H1 (cell line): ENCODE measurements around the gene DOCK1. TPM values are rescaled to one million over a fixed set of nuclear protein-coding genes. Genes with fewer than 3 reads are reported as not detected.

Experiments
- CTCF ChIA-PET: fragments of 300-600 bp; sonication (Branson Sonifier 250); formaldehyde crosslinking; loops from one replicate; lab custom pipeline; 2021; ENCODE audit not compliant: partially characterized antibody; lab: Charles Lee
- POLR2A ChIA-PET: fragments of 300-600 bp; sonication (Branson Sonifier 250); formaldehyde crosslinking; loops from one replicate; lab custom pipeline; 2021; ENCODE audit warnings: inconsistent platforms; ENCODE audit not compliant: partially characterized antibody; lab: Charles Lee
- DNase-seq, 2 experiments: peaks; one replicate each; pipeline versions ENCODE4 v3.0.0 to v3.0.0-alpha.2; 2010 to 2022; ENCODE audit warnings: low spot score in 2 of 2, low read depth in 1 of 2, mixed read lengths in 1 of 2
- FAIRE-seq: peaks from 2 replicates; lab custom pipeline; 2011; peaks lifted over from hg19 to GRCh38; lab: Jason Lieb, UNC
- H2AFZ ChIP-seq: 2 replicates; pipeline ENCODE4 v1.8.1; 2012; ENCODE audit warnings: low read length, inconsistent platforms
- H2AK5ac ChIP-seq: 2 replicates; pipeline ENCODE4 v1.6.1; 2013; ENCODE audit warnings: low read depth, low read length
- H2BK120ac ChIP-seq: replicated peaks from 2 replicates; pipeline ENCODE3; 2013; ENCODE audit warnings: low read depth, low read length, inconsistent platforms
- H2BK12ac ChIP-seq: 2 replicates; pipeline ENCODE4 v1.6.1; 2013; ENCODE audit warnings: low read depth, low read length
- H2BK15ac ChIP-seq: 2 replicates; pipeline ENCODE4 v1.6.1; 2013; ENCODE audit warnings: low read length
- H2BK20ac ChIP-seq: 2 replicates; pipeline ENCODE4 v1.6.1; 2013; ENCODE audit warnings: low read length
- H2BK5ac ChIP-seq: 2 replicates; pipeline ENCODE4 v1.6.1; 2013; ENCODE audit warnings: low read depth, low read length
- H3K14ac ChIP-seq: 2 replicates; pipeline ENCODE4 v1.6.1; 2013; ENCODE audit warnings: inconsistent platforms; ENCODE audit not compliant: insufficient read length
- H3K18ac ChIP-seq: 2 replicates; pipeline ENCODE4 v1.6.1; 2013; ENCODE audit warnings: low read length; ENCODE audit errors: extremely low read depth
- H3K23ac ChIP-seq: 2 replicates; pipeline ENCODE4 v1.6.1; 2013; ENCODE audit warnings: inconsistent platforms; ENCODE audit not compliant: insufficient read length
- H3K23me2 ChIP-seq: 2 replicates; pipeline ENCODE4 v1.6.1; 2013; ENCODE audit warnings: low read depth, low read length
- H3K27ac ChIP-seq: 2 replicates; pipeline ENCODE4 v1.6.1; 2011; ENCODE audit warnings: low read depth, low read length, inconsistent platforms
- H3K27me3 ChIP-seq, 4 experiments: replicated peaks in 1 of 4; 1 replicate in 1 of 4; 2 replicates in 3 of 4; pipeline versions ENCODE4 v1.6.1 to v1.8.1; 2011 to 2013; ENCODE audit warnings: low read length in 3 of 4, mild to moderate bottlenecking in 3 of 4, inconsistent platforms in 2 of 4, mixed read lengths in 2 of 4, moderate library complexity in 1 of 4; ENCODE audit not compliant: control insufficient read depth in 3 of 4, insufficient read depth in 3 of 4; ENCODE audit errors: extremely low read depth in 1 of 4
- H3K36me3 ChIP-seq, 4 experiments: 2 replicates each; pipeline versions ENCODE4 v1.6.1 to v1.8.1; 2011 to 2013; ENCODE audit warnings: mild to moderate bottlenecking in 4 of 4, low read length in 3 of 4, moderate library complexity in 2 of 4, control low read depth in 1 of 4, inconsistent platforms in 1 of 4; ENCODE audit not compliant: insufficient read depth in 4 of 4, control insufficient read depth in 2 of 4
- H3K4ac ChIP-seq: replicated peaks from 2 replicates; pipeline ENCODE3; 2013; ENCODE audit warnings: low read length, low read depth, mixed read lengths, inconsistent platforms; ENCODE audit not compliant: insufficient read length
- H3K4me1 ChIP-seq, 4 experiments: replicated peaks in 1 of 4; 1 replicate in 1 of 4; 2 replicates in 3 of 4; pipeline versions ENCODE4 v1.6.1 to v1.8.1; 2011 to 2013; ENCODE audit warnings: low read length in 3 of 4, inconsistent platforms in 2 of 4, mixed read lengths in 1 of 4; ENCODE audit not compliant: insufficient read depth in 4 of 4, control insufficient read depth in 3 of 4
- H3K4me2 ChIP-seq, 2 experiments: 2 replicates each; pipeline versions ENCODE4 v1.6.1 to v1.8.1; 2011 to 2013; ENCODE audit warnings: low read depth in 2 of 2, low read length in 2 of 2, control low read depth in 1 of 2, inconsistent platforms in 1 of 2, mild to moderate bottlenecking in 1 of 2; ENCODE audit not compliant: insufficient read depth in 1 of 2
- H3K4me3 ChIP-seq, 4 experiments: fragments of 200-600, 300-600 bp in 1 of 4; sonication (generic), shearing (Covaris generic), sonication (Bioruptor Twin) in 1 of 4; 2 replicates each; pipeline versions ENCODE4 v1.5.1 to v1.8.1; 2011 to 2016; ENCODE audit warnings: low read length in 4 of 4, low read depth in 3 of 4, control low read depth in 2 of 4, inconsistent platforms in 2 of 4, mild to moderate bottlenecking in 2 of 4, mixed read lengths in 1 of 4, moderate library complexity in 1 of 4; ENCODE audit not compliant: insufficient read depth in 2 of 4; ENCODE audit errors: extremely low read depth in 1 of 4
- H3K56ac ChIP-seq: replicated peaks from 2 replicates; pipeline ENCODE3; 2013; ENCODE audit warnings: low read depth, mild to moderate bottlenecking, mixed read lengths, low read length, inconsistent platforms; ENCODE audit not compliant: insufficient read length
- H3K79me1 ChIP-seq: 2 replicates; pipeline ENCODE4 v1.6.1; 2013; ENCODE audit warnings: low read depth, low read length, control low read depth
- H3K79me2 ChIP-seq, 2 experiments: 2 replicates each; pipeline versions ENCODE4 v1.6.1 to v1.8.1; 2012 to 2013; ENCODE audit warnings: low read length in 2 of 2, mild to moderate bottlenecking in 2 of 2, inconsistent platforms in 1 of 2; ENCODE audit not compliant: insufficient read depth in 2 of 2, control insufficient read depth in 1 of 2
- H3K9ac ChIP-seq, 4 experiments: replicated peaks in 1 of 4; 1 replicate in 1 of 4; 2 replicates in 3 of 4; pipeline versions ENCODE4 v1.6.1 to v1.8.1; 2011 to 2013; ENCODE audit warnings: low read depth in 3 of 4, low read length in 3 of 4, control low read depth in 2 of 4, mild to moderate bottlenecking in 2 of 4, moderate library complexity in 2 of 4, inconsistent platforms in 1 of 4; ENCODE audit errors: extremely low read depth in 1 of 4
- H3K9me3 ChIP-seq, 2 experiments: 2 replicates each; pipeline versions ENCODE4 v1.6.1 to v1.8.1; 2012 to 2013; ENCODE audit warnings: mild to moderate bottlenecking in 2 of 2, moderate library complexity in 2 of 2, control low read depth in 1 of 2, inconsistent platforms in 1 of 2, low read depth in 1 of 2, low read length in 1 of 2, mixed read lengths in 1 of 2; ENCODE audit not compliant: insufficient read depth in 2 of 2
- H4K20me1 ChIP-seq, 2 experiments: replicated peaks in 1 of 2; 2 replicates each; pipeline versions ENCODE3 to v1.8.1; 2011 to 2013; ENCODE audit warnings: inconsistent platforms in 2 of 2, low read length in 2 of 2, mild to moderate bottlenecking in 1 of 2; ENCODE audit not compliant: insufficient read depth in 2 of 2, control insufficient read depth in 1 of 2
- H4K5ac ChIP-seq: 2 replicates; pipeline ENCODE4 v1.6.1; 2013; ENCODE audit warnings: low read length, low read depth, mixed read lengths, inconsistent platforms; ENCODE audit not compliant: insufficient read length
- H4K8ac ChIP-seq: 2 replicates; pipeline ENCODE4 v1.8.0; 2013; ENCODE audit warnings: mild to moderate bottlenecking, moderate library complexity, low read length, inconsistent platforms; ENCODE audit not compliant: insufficient read depth; ENCODE audit errors: extremely low read depth
- H4K91ac ChIP-seq: replicated peaks from 2 replicates; pipeline ENCODE3; 2013; ENCODE audit warnings: low read length, mixed read lengths, inconsistent platforms; ENCODE audit not compliant: insufficient read length
- CEBPB ChIP-seq: IDR thresholded peaks from 2 replicates; pipeline ENCODE4 v1.6.1; 2012; ENCODE audit warnings: low read depth, low read length
- WGBS, 2 experiments: shearing (Covaris generic) in 1 of 2; methylation state at CpG; one replicate each; pipeline versions ENCODE4 v1.1.6 to v1.1.7; 2013 to 2015; ENCODE audit warnings: low lambda C conversion rate in 2 of 2, mixed read lengths in 2 of 2, inconsistent platforms in 1 of 2, low coverage in 1 of 2, missing lambda C conversion rate in 1 of 2; ENCODE audit not compliant: insufficient replicate concordance in 2 of 2, insufficient coverage in 1 of 2, insufficient read length in 1 of 2; ENCODE audit errors: extremely low coverage in 1 of 2, missing lambda C conversion rate in 1 of 2; 5-methylcytosine and 5-hydroxymethylcytosine counted together
- polyA plus RNA-seq, 7 experiments: library from polyadenylated mRNA; depleted of rRNA in 3 of 7; stranded (reverse) in 5 of 7; unstranded in 2 of 7; fragments of >200 nt in 5 of 7; fragments of 200-250 nt in 2 of 7; gene quantifications; 1 replicate in 5 of 7; 2 replicates in 1 of 7; 4 replicates in 1 of 7; pipeline versions ENCODE4 v1.2.1 to v1.2.3, GENCODE V29; 2011 to 2013; ENCODE audit warnings: missing spikeins in 2 of 7, mixed read lengths in 2 of 7
- total RNA-seq: library from RNA; stranded (reverse); fragmentation: NEBNext Ultra II Directional; extraction: Animal tissue kit (Norgen Biotek cat#: 25700); gene quantifications from 2 replicates; pipeline ENCODE4 v1.2.1, GENCODE V29; 2021

Gene DOCK1
- total and polyA plus RNA-seq, 2 of the 8 experiments (the other 6 are each of a cell fraction or from before 2014, with no cell fraction given) = 11.6 to 53.0 TPM

DNA sequence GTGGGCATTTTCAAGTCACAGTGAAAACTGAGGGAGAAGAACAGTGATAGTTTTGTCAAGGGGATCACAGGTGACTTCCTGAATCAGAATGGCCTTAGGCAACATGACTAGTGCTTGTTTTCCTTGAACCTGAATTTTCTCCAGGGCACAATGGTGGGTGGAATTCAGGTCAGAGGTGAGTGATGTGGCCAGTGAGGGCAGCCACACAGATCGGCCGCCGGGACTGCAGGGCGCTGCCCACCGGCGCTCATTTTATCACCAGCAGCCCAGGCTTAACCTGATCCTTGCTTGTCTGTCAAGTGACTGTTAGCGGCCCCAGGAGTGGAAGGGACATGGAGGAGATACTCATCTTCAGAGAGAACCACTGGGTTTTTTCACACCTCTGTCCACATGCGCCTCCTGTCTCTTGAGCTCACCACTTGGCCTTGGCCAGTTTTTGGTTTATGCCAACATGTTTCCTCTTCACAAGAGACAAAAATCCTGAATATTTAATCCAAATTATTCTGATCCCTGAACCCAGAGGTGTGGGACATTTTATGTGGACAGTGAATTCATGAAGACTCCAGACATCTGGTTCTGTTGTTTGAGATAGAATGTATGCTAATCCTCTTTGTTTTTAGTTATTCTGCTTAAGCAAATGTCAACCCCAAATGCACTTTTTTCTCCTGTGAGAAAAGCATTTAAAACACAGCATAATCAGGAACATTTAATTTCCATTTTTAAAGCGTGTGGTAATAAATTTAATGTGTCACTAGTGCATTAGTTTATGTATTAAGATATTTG lies 108.7 kb downstream of the DOCK1 start:
- Histone ChIP-seq H2BK5ac (no peak overlapping the region), H3K9me3 (no peaks in the 10 kb centered on the region), H3K27ac (no peak overlapping the region), H2AFZ (no peak overlapping the region), H3K36me3 (peaks cover 0 to 21% (median 5%) of the 10 kb centered on the region in 4 experiments; a peak in 4 of 8 replicates), H2AK5ac (no peak overlapping the region), H4K5ac (no peak overlapping the region), H2BK120ac (no peak overlapping the region), H3K4me3 (no peak overlapping the region), H3K27me3 (no peaks in the 10 kb centered on the region), H3K23ac (no peak overlapping the region), H2BK20ac (no peak overlapping the region), H3K9ac (no peak overlapping the region), H3K4ac (no peak overlapping the region), H3K14ac (no peak overlapping the region), H3K79me1 (peaks cover 4% of the 10 kb centered on the region; the same call in 1 of the 2 replicates), H3K4me2 (no peak overlapping the region), H4K91ac (no peak overlapping the region), H2BK12ac (no peak overlapping the region), H3K79me2 (no peaks in the 10 kb centered on the region), H3K18ac (no peak overlapping the region), H2BK15ac (no peak overlapping the region), H3K4me1 (peaks cover 0 to 3% (median 0%) of the 10 kb centered on the region in 4 experiments; a peak in 2 of 7 replicates), H3K23me2 (peaks cover 10% of the 10 kb centered on the region), H3K56ac (no peak overlapping the region), H4K8ac (no peak overlapping the region), H4K20me1 (peaks cover 0 to 18% of the 10 kb centered on the region in 2 experiments)
- ChIA-PET POLR2A (no interaction called here), CTCF (no interaction called here)
- FAIRE-seq (no peak), DNase-seq (no peak)
- WGBS, 2 experiments = 95% methylated on average over 9 of the region's 9 CpGs; no CpG with 5 or more reads in 1 of the 2 experiments
- no peak for TF ChIP-seq CEBPB
